Adrenal gland (tissue), 5 donors: ENCODE results near the gene RNF4.

ENCODE experiments used
- CTCF ChIP-seq, 6 experiments: fragments of 450-650 bp in 4 of 6; fragments of 200-600 bp in 2 of 6; sonication (generic) in 1 of 6; IDR thresholded peaks; 1 replicate in 5 of 6; 2 replicates in 1 of 6; pipeline versions ENCODE4 v1.5.1 to v1.8.0; 2016 to 2021; ENCODE audit warnings: antibody characterized with exemption in 6 of 6, mild to moderate bottlenecking in 2 of 6, moderate library complexity in 1 of 6
- POLR2A ChIP-seq, 2 donors: fragments of 450-650 bp; IDR thresholded peaks; one replicate each; pipeline ENCODE4 v1.6.1; 2017; ENCODE audit warnings: antibody characterized with exemption in 2 of 2, mild to moderate bottlenecking in 2 of 2, moderate library complexity in 1 of 2
- donor health status: DM: no; HTN: no; CAD: no.

- no peak for TF ChIP-seq CTCF (IDR thresholded peaks at IDR 0.05)
- TF ChIP-seq POLR2A (IDR thresholded peaks at IDR 0.05): no peak
Measured at GRCh38 chr4:2482693-2483092, 13.8 kb downstream of the RNF4 start.
